ENCODE results near the gene LSS.

DNA sequence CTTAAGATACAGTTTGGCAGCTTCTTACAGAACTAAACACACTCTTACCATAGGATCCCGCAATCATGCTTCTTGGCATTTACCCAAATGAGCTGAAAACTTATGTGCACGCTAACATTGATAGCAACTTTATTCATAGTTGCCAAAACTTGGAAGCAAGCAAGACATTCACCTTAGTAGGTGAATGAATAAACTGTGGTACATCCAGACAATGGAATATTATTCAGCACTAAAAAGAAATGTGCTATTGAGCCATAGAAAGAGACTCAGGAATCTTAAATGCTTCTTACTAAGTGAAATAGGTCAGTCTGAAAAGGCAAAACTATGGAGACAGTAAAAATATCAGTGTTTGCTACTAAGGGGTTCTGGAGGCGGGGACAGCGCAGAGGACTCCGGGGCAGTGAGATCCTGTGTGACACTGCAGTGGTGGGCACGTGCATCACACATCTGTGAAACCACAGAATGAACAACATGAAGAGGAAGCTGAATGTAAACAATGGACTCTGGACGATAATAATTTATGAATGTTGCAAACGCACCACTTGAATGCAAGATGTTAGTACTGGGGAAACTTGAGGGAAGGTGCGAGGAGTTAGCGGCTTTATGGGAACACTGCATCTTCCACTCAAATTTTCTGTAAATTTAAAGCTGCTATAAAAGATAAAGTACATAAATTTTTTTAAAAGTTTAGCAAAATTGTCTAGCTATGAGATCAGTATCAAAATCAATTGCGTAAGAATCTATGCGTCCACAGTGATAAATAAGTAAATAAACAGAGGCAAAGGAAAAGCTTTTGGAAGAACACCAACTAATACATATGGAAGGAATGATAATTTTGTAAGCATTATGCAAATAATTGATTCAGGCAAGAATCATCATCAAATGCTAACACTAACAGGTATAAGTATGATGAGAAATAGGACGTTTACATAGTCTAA, 28.9 kb downstream of the LSS start:
- no peak for TF ChIP-seq CTCF (conservative IDR thresholded peaks at IDR 0.05)
- no peak for TF ChIP-seq ZFX (IDR thresholded peaks at IDR 0.05)
